Endothelial cell of umbilical vein (primary cell): ENCODE results near the gene ANGEL1. TPM values are rescaled to one million over a fixed set of nuclear protein-coding genes. Genes with fewer than 3 reads are reported as not detected.
A peak's percentile ranks its signal among the peaks of the same experiment; 100 is the strongest.

ENCODE experiments used
- BruUV-seq: library from RNA; stranded (reverse); fragments of 400-500 nt; replicated peaks from 2 replicates; lab custom pipeline; 2021; lab: Mats Ljungman, UMichigan
- CTCF ChIA-PET: fragments of 300-600, 350-600 bp; sonication (Branson Sonifier 250); formaldehyde crosslinking; loops from one replicate; lab custom pipeline; 2021; ENCODE audit warnings: antibody characterized with exemption, inconsistent platforms; lab: Charles Lee
- POLR2A ChIA-PET: fragments of 300-600, 350-600 bp; sonication (Branson Sonifier 250); formaldehyde crosslinking; loops from one replicate; lab custom pipeline; 2021; ENCODE audit warnings: antibody characterized with exemption, inconsistent platforms; lab: Charles Lee
- DNase-seq: peaks from one replicate; pipeline ENCODE4 v3.0.0-alpha.2; 2011; ENCODE audit warnings: low read depth, low spot score
- FAIRE-seq: peaks from 2 replicates; lab custom pipeline; 2011; peaks lifted over from hg19 to GRCh38; lab: Jason Lieb, UNC
- H2AFZ ChIP-seq: 2 replicates; pipeline ENCODE4 v1.6.0; 2012; ENCODE audit warnings: low read depth, low read length, control low read depth, inconsistent platforms
- H3K27ac ChIP-seq: 2 replicates; pipeline ENCODE4 v1.5.1; 2011; ENCODE audit warnings: low read depth, mild to moderate bottlenecking, control low read depth, low read length, moderate library complexity; ENCODE audit not compliant: insufficient read depth
- H3K27me3 ChIP-seq, 2 experiments: 2 replicates each; pipeline versions ENCODE4 v1.6.0 to v1.6.1; 2011; ENCODE audit warnings: low read length in 2 of 2, mixed read lengths in 1 of 2; ENCODE audit not compliant: control insufficient read depth in 2 of 2, insufficient read depth in 2 of 2
- H3K36me3 ChIP-seq, 2 experiments: 2 replicates in 1 of 2; 3 replicates in 1 of 2; pipeline ENCODE4 v1.5.1; 2011; ENCODE audit warnings: low read length in 2 of 2, mild to moderate bottlenecking in 1 of 2, moderate library complexity in 1 of 2; ENCODE audit not compliant: control insufficient read depth in 2 of 2, insufficient read depth in 2 of 2; ENCODE audit errors: extremely low read depth in 1 of 2
- H3K4me1 ChIP-seq: 3 replicates; pipeline ENCODE4 v1.5.1; 2011; ENCODE audit warnings: mild to moderate bottlenecking, low read length; ENCODE audit not compliant: control insufficient read depth, insufficient read depth; ENCODE audit errors: extremely low read depth
- H3K4me2 ChIP-seq: 2 replicates; pipeline ENCODE4 v1.6.1; 2011; ENCODE audit warnings: low read length, control low read depth, mixed read lengths; ENCODE audit not compliant: insufficient read depth
- H3K4me3 ChIP-seq, 3 experiments: fragments of 200-600 bp in 1 of 3; sonication (generic), shearing (Covaris generic) in 1 of 3; replicated peaks in 1 of 3; 2 replicates each; pipeline ENCODE4 v1.5.1; 2011 to 2016; ENCODE audit warnings: control low read depth in 3 of 3, low read length in 3 of 3, mild to moderate bottlenecking in 2 of 3, inconsistent platforms in 1 of 3, low read depth in 1 of 3, moderate library complexity in 1 of 3; ENCODE audit not compliant: insufficient read depth in 1 of 3
- H3K79me2 ChIP-seq: 2 replicates; pipeline ENCODE4 v1.6.0; 2012; ENCODE audit warnings: low read length, inconsistent platforms; ENCODE audit not compliant: control insufficient read depth, insufficient read depth
- H3K9ac ChIP-seq: replicated peaks from 2 replicates; pipeline ENCODE3; 2011; ENCODE audit warnings: low read length, control low read depth; ENCODE audit not compliant: insufficient read depth; ENCODE audit errors: extremely low read depth
- H3K9me1 ChIP-seq: replicated peaks from 3 replicates; pipeline ENCODE4 v1.6.0; 2011; ENCODE audit warnings: mild to moderate bottlenecking, low read length; ENCODE audit not compliant: control insufficient read depth, insufficient read depth; ENCODE audit errors: extremely low read depth
- H3K9me3 ChIP-seq: replicated peaks from 2 replicates; pipeline ENCODE4 v1.5.1; 2012; ENCODE audit warnings: low read length, inconsistent platforms; ENCODE audit not compliant: control insufficient read depth, insufficient read depth
- H4K20me1 ChIP-seq: replicated peaks from 2 replicates; pipeline ENCODE3; 2011; ENCODE audit warnings: mild to moderate bottlenecking, low read length; ENCODE audit not compliant: control insufficient read depth, insufficient read depth; ENCODE audit errors: extremely low read depth
- CTCF ChIP-seq, 2 donors: IDR thresholded peaks; 1 replicate in 1 of 2; 2 replicates in 1 of 2; pipeline ENCODE4 v1.5.1; 2011; ENCODE audit warnings: low read length in 2 of 2, mild to moderate bottlenecking in 2 of 2, moderate library complexity in 2 of 2, control low read depth in 1 of 2, inconsistent platforms in 1 of 2, low read depth in 1 of 2; ENCODE audit not compliant: insufficient read depth in 1 of 2; ENCODE audit errors: extremely low read depth in 1 of 2
- EZH2 ChIP-seq: IDR thresholded peaks from 2 replicates; pipeline ENCODE4 v1.6.1; 2012; ENCODE audit warnings: borderline replicate concordance, low read depth, mild to moderate bottlenecking, moderate library complexity, low read length, inconsistent platforms; ENCODE audit not compliant: severe bottlenecking
- JUN ChIP-seq: IDR thresholded peaks from 2 replicates; pipeline ENCODE4 v1.6.1; 2011; ENCODE audit warnings: borderline replicate concordance, low read depth; ENCODE audit not compliant: insufficient read length, insufficient read depth
- MAX ChIP-seq: IDR thresholded peaks from 2 replicates; pipeline ENCODE4 v1.6.1; 2011; ENCODE audit not compliant: insufficient read depth, insufficient read length
- MYC ChIP-seq: IDR thresholded peaks from one replicate; pipeline ENCODE4 v1.6.1; 2011; ENCODE audit warnings: mild to moderate bottlenecking, low read depth, low read length
- POLR2A ChIP-seq: IDR thresholded peaks from 2 replicates; pipeline ENCODE4 v1.6.1; 2012; ENCODE audit warnings: low read depth, mild to moderate bottlenecking, control low read depth, low read length
- dilution Hi-C: fragments of 300-500 bp; cut with MboI; formaldehyde crosslinking; loops from one replicate; pipeline ENCODE4 v1.15.0; 2019; ENCODE audit warnings: low sequenced_read_pairs; ENCODE audit not compliant: extremely low pct_ligation_motif_present
- intact Hi-C: fragments of 100-400 bp; cut with micrococcal nuclease; formaldehyde crosslinking; loops from one replicate; pipeline ENCODE4 v1.10.0; 2022
- polyA plus RNA-seq, 4 experiments: library from polyadenylated mRNA; depleted of rRNA in 3 of 4; stranded (reverse) in 3 of 4; unstranded in 1 of 4; fragments of >200 nt; gene quantifications; 2 replicates each; pipeline versions ENCODE4 v1.2.1 to v1.2.3, GENCODE V29; 2011 to 2012; ENCODE audit warnings: missing spikeins in 1 of 4
- total RNA-seq: library from RNA; stranded (reverse); gene quantifications from 2 replicates; pipeline ENCODE4 v1.2.3, GENCODE V29; 2021

ANGEL1 gene
- total and polyA plus RNA-seq, 2 donors (not counting 3 experiments of a cell fraction or from before 2014, with no cell fraction given) = 14.8 to 22.0 TPM

- TF ChIP-seq MYC = no peak
- TF ChIP-seq EZH2 = no peak
- TF ChIP-seq MAX = no peak
- no peak for TF ChIP-seq POLR2A
- no peak for TF ChIP-seq CTCF (IDR thresholded peaks at IDR 0.05; ENCODE audit: extremely low read depth in 1 of 2, insufficient read depth in 1 of 2, low read depth in 1 of 2, low read length in 2 of 2)
- peaks cover 0 to 21% of the 10 kb centered on the region in 2 experiments for H3K36me3 ChIP-seq
- FAIRE-seq = no peak
- no peak overlapping the region for H3K27ac ChIP-seq
- H3K9ac ChIP-seq = peak overlapping the region; percentile 40
- dilution Hi-C loops = no loop called here
- intact Hi-C loops = loop anchor here (5.0 kb wide), 1 partner anchor 52 kb away; no protein-coding TSS in a partner anchor
- peak overlapping the region; percentile 78 for H2AFZ ChIP-seq
- no peaks in the 10 kb centered on the region for H4K20me1 ChIP-seq
- H3K4me1 ChIP-seq = peaks cover 14% of the 10 kb centered on the region
- peak overlapping the region in 1 of 3 experiments; percentile 72 for H3K4me3 ChIP-seq
- BruUV-seq = no TSS peak
- ChIA-PET CTCF (interaction anchor here (0.6 to 4.3 kb wide), 17 partner anchors 8 to 285 kb away, joined by 3 to 73 read pairs (median 4); no protein-coding TSS in a partner anchor), POLR2A (no interaction called here)
- no peaks in the 10 kb centered on the region for H3K27me3 ChIP-seq
- DNase-seq = no peak
- H3K9me1 ChIP-seq = no peaks in the 10 kb centered on the region
- no peaks in the 10 kb centered on the region for H3K9me3 ChIP-seq
- peak overlapping the region; percentile 98 for H3K4me2 ChIP-seq
- no peaks in the 10 kb centered on the region for H3K79me2 ChIP-seq
These were observed 2.2 kb downstream of the ANGEL1 start for GRCh38 chr14:76810525-76810924.

- peaks cover 14% of the 10 kb centered on the region for H3K4me1 ChIP-seq
- no peaks in the 10 kb centered on the region for H3K9me3 ChIP-seq
- H4K20me1 ChIP-seq = no peaks in the 10 kb centered on the region
- no TSS peak for BruUV-seq
- H3K4me2 ChIP-seq = no peak overlapping the region
- intact Hi-C loops (no loop called here), dilution Hi-C loops (no loop called here)
- no peak for FAIRE-seq
- no peak for TF ChIP-seq JUN
- H3K4me3 ChIP-seq = no peak overlapping the region
- H3K79me2 ChIP-seq = no peaks in the 10 kb centered on the region
- no peak for DNase-seq
- peaks cover 0 to 21% of the 10 kb centered on the region in 2 experiments for H3K36me3 ChIP-seq
- no peak overlapping the region for H3K9ac ChIP-seq
- H3K27ac ChIP-seq = no peak overlapping the region
- H2AFZ ChIP-seq = no peak overlapping the region
- CTCF ChIA-PET = no interaction called here
- H3K9me1 ChIP-seq = no peaks in the 10 kb centered on the region
- POLR2A ChIA-PET = no interaction called here
- H3K27me3 ChIP-seq = no peaks in the 10 kb centered on the region
These were observed 3.7 kb downstream of the ANGEL1 start for GRCh38 chr14:76808990-76809389.
